Spleen (tissue), 11 donors: Measurements from ENCODE around the gene ITPR2. TPM values are rescaled to one million over a fixed set of nuclear protein-coding genes. Genes with fewer than 3 reads are reported as not detected.

Experiments
- DNase-seq: peaks from one replicate; pipeline ENCODE4 v3.0.0-alpha.2; 2020
- H3K27ac ChIP-seq, 8 donors: fragments of 200-600 bp; sonication (generic) in 7 of 8; 1 replicate in 4 of 8; 2 replicates in 4 of 8; pipeline versions ENCODE4 v1.5.0 to v1.8.0; 2016 to 2021; ENCODE audit warnings: inconsistent platforms in 4 of 8, mild to moderate bottlenecking in 4 of 8, moderate library complexity in 1 of 8
- H3K27me3 ChIP-seq, 7 donors: fragments of 200-600 bp; sonication (generic) in 6 of 7; replicated peaks in 1 of 7; 1 replicate in 4 of 7; 2 replicates in 3 of 7; pipeline versions ENCODE4 v1.5.0 to v1.8.0; 2016 to 2021; ENCODE audit warnings: inconsistent platforms in 3 of 7, mild to moderate bottlenecking in 1 of 7
- H3K36me3 ChIP-seq, 6 donors: fragments of 200-600 bp; sonication (generic) in 5 of 6; 1 replicate in 4 of 6; 2 replicates in 2 of 6; pipeline versions ENCODE4 v1.5.0 to v1.8.0; 2016 to 2021; ENCODE audit warnings: inconsistent platforms in 2 of 6
- H3K4me1 ChIP-seq, 6 donors: fragments of 200-600 bp; sonication (generic) in 5 of 6; 1 replicate in 3 of 6; 2 replicates in 3 of 6; pipeline versions ENCODE4 v1.5.0 to v1.8.0; 2016 to 2021; ENCODE audit warnings: inconsistent platforms in 3 of 6
- H3K4me3 ChIP-seq, 8 donors: fragments of 200-600 bp; sonication (generic) in 7 of 8; 1 replicate in 4 of 8; 2 replicates in 4 of 8; pipeline versions ENCODE4 v1.5.0 to v1.8.0; 2016 to 2021; ENCODE audit warnings: inconsistent platforms in 4 of 8, mild to moderate bottlenecking in 4 of 8, moderate library complexity in 2 of 8
- H3K9me3 ChIP-seq, 8 donors: fragments of 200-600 bp; sonication (generic) in 7 of 8; 1 replicate in 4 of 8; 2 replicates in 4 of 8; pipeline versions ENCODE4 v1.5.0 to v1.8.0; 2016 to 2021; ENCODE audit warnings: inconsistent platforms in 4 of 8
- POLR2A ChIP-seq, 3 donors: fragments of 450-650 bp; IDR thresholded peaks; one replicate each; pipeline ENCODE4 v1.5.1; 2017; ENCODE audit warnings: antibody characterized with exemption in 3 of 3, mild to moderate bottlenecking in 1 of 3
- POLR2AphosphoS5 ChIP-seq, 3 donors: sonication (generic); formaldehyde crosslinking; IDR thresholded peaks; one replicate each; pipeline ENCODE4 v1.5.1; 2017; ENCODE audit warnings: antibody characterized with exemption in 3 of 3
- WGBS, 5 donors: extraction: QIAGEN DNeasy Blood & Tissue Kit in 3 of 5; methylation state at CpG; one replicate each; pipeline versions ENCODE4 v1.1.5 to v1.1.7; 2013 to 2018; 5-methylcytosine and 5-hydroxymethylcytosine counted together
- intact Hi-C: fragments of 100-400 bp; cut with DNase I; formaldehyde crosslinking; loops from one replicate; pipeline ENCODE4 v1.15.0; 2023; ENCODE audit warnings: low total_unique reads
- polyA plus RNA-seq, 3 donors: library from polyadenylated mRNA; stranded (reverse); fragments of 200-250 nt; gene quantifications; one replicate each; pipeline ENCODE4 v1.2.1, GENCODE V29; 2013
- total RNA-seq, 7 donors: library from RNA; depleted of rRNA in 3 of 7; stranded (reverse); fragments of >200 nt in 3 of 7; fragmentation: NEBNext Ultra II Directional in 4 of 7; extraction: Animal tissue kit (Norgen Biotek cat#: 25700) in 4 of 7; gene quantifications; one replicate each; pipeline versions ENCODE4 v1.1.0 to v1.2.1, GENCODE V29; 2016 to 2021
- TF ChIP-seq, protein P1 (sequence below), 11 experiments: fragments of 200-600 bp in 7 of 11; fragments of 450-650 bp in 4 of 11; sonication (generic) in 4 of 11; IDR thresholded peaks in 8 of 11; conservative IDR thresholded peaks in 3 of 11; 1 replicate in 7 of 11; 2 replicates in 4 of 11; pipeline versions ENCODE4 v1.4.0 to v1.8.0; 2016 to 2021; ENCODE audit warnings: antibody characterized with exemption in 11 of 11, inconsistent platforms in 4 of 11, mild to moderate bottlenecking in 1 of 11
- donor health status: healthy with polysubstance abuse.
- donor health status: DM: no; HTN: no; CAD: no; lungs with moderate emphysema.
- donor health status: DM: no; HTN: no; CAD: no.
- donor health status: Bipolar disorder and iron deficiency.
- donor health status: healthy.
- donor health status: DM: no; HTN: no; CAD: no.
- donor health status: DM: yes; HTN: yes; CAD: no.

ITPR2 gene
- total and polyA plus RNA-seq, 10 donors: 3.2 to 105 (median 60.4) TPM

DNA sequence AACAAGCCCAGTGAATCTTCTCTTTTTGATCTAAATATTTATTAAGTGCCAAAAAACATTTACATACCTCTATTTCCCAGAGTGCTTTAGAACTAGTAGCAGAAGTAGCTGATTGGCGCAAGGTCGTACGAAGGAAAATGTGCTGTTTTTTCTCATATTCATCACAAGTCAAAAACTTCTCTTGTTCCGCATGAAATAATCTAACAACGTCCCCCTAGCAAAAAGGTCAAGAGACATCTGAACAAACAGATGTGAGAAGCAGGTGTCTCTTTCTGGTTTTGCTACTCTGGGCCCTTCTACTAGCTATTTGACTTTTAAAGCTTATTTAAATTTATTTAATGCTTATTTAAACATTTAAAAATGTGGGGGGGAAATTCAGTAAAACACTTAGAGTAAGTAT is 117.8 kb downstream of the ITPR2 start:
- Histone ChIP-seq H3K4me1 (no peaks in the 10 kb centered on the region), H3K9me3 (no peaks in the 10 kb centered on the region), H3K4me3 (no peak overlapping the region), H3K27ac (no peak overlapping the region), H3K36me3 (peaks cover 0 to 48% (median 16%) of the 10 kb centered on the region in 6 donors), H3K27me3 (no peaks in the 10 kb centered on the region)
- 74 to 92% (median 81%) methylated on average over 5 of the region's 5 CpGs for WGBS, 5 donors
- TF ChIP-seq, protein P1, sequence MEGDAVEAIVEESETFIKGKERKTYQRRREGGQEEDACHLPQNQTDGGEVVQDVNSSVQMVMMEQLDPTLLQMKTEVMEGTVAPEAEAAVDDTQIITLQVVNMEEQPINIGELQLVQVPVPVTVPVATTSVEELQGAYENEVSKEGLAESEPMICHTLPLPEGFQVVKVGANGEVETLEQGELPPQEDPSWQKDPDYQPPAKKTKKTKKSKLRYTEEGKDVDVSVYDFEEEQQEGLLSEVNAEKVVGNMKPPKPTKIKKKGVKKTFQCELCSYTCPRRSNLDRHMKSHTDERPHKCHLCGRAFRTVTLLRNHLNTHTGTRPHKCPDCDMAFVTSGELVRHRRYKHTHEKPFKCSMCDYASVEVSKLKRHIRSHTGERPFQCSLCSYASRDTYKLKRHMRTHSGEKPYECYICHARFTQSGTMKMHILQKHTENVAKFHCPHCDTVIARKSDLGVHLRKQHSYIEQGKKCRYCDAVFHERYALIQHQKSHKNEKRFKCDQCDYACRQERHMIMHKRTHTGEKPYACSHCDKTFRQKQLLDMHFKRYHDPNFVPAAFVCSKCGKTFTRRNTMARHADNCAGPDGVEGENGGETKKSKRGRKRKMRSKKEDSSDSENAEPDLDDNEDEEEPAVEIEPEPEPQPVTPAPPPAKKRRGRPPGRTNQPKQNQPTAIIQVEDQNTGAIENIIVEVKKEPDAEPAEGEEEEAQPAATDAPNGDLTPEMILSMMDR (IDR thresholded peaks at IDR 0.05 in 8 of 11, conservative IDR thresholded peaks at IDR 0.05 in 3 of 11): no peak
- no peak for TF ChIP-seq POLR2A (IDR thresholded peaks at IDR 0.05)
- TF ChIP-seq POLR2AphosphoS5 (IDR thresholded peaks at IDR 0.05): no peak
- DNase-seq: no peak
- intact Hi-C loops: no loop called here

DNA sequence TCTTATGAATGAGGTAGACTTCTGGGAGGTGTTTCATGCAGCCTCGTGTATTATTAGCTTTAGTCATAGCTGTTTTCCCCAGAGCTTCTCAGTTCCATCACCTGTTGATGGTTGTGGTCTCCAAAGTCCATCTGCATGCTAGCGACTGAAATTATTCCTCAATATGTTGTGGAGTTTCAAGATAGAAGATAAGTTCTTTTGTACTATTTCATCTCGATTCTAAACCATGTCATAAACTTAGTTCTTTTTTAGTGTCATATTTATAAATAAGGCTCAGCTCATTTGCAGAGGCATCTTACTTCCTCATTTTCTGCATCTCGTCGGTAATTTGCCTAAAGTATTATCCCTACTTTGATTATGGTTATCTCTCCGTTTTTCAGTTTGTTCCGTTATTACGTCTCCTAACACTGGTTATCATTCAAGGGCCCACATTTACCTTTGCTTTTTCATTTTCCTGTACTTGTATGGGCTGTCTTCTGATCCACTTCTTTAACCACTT is 119.1 kb downstream of the ITPR2 start:
- intact Hi-C loops: no loop called here
- H3K27me3 ChIP-seq: no peaks in the 10 kb centered on the region
- peaks cover 0 to 61% (median 21%) of the 10 kb centered on the region in 6 donors for H3K36me3 ChIP-seq
- H3K27ac ChIP-seq: no peak overlapping the region
- TF ChIP-seq, protein P1 (IDR thresholded peaks at IDR 0.05 in 8 of 11, conservative IDR thresholded peaks at IDR 0.05 in 3 of 11): no peak
- TF ChIP-seq POLR2AphosphoS5 (IDR thresholded peaks at IDR 0.05) (no peak), POLR2A (IDR thresholded peaks at IDR 0.05) (no peak)
- no peaks in the 10 kb centered on the region for H3K9me3 ChIP-seq
- no peak for DNase-seq
- H3K4me3 ChIP-seq: no peak overlapping the region
- no peaks in the 10 kb centered on the region for H3K4me1 ChIP-seq
- WGBS, 5 donors: 66 to 79% (median 76%) methylated on average over 8 of the region's 8 CpGs

DNA sequence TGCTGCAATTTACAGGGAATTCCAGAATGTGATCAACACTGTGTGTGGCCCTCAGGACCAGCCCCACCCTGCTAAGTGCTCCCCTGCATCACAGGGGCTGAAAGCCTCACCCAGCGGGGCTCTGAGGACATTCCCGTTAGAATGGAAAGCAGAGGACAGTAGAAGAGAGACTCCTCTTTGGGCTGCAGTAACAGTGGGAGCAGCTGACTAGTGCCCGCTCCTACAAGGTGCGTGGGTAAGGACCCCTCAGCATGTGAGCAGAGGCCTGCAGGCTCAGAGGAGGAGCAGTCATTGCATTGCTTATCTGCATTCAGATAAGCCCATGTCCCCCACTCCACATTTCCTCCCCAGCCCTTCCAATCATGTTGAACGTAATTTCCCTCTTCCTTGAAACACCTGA is 120.1 kb downstream of the ITPR2 start:
- peaks cover 0 to 5% (median 0%) of the 10 kb centered on the region in 8 donors for H3K9me3 ChIP-seq
- peaks cover 0 to 71% (median 26%) of the 10 kb centered on the region in 6 donors for H3K36me3 ChIP-seq
- WGBS, 5 donors: 59 to 81% (median 73%) methylated on average over 5 of the region's 5 CpGs
- no peaks in the 10 kb centered on the region for H3K4me1 ChIP-seq
- no peak overlapping the region for H3K27ac ChIP-seq
- DNase-seq: no peak
- H3K27me3 ChIP-seq: no peaks in the 10 kb centered on the region
- no peak overlapping the region for H3K4me3 ChIP-seq
- intact Hi-C loops: no loop called here
- TF ChIP-seq, protein P1 (IDR thresholded peaks at IDR 0.05 in 8 of 11, conservative IDR thresholded peaks at IDR 0.05 in 3 of 11): no peak
- no peak for TF ChIP-seq POLR2A (IDR thresholded peaks at IDR 0.05)
- no peak for TF ChIP-seq POLR2AphosphoS5 (IDR thresholded peaks at IDR 0.05)

DNA sequence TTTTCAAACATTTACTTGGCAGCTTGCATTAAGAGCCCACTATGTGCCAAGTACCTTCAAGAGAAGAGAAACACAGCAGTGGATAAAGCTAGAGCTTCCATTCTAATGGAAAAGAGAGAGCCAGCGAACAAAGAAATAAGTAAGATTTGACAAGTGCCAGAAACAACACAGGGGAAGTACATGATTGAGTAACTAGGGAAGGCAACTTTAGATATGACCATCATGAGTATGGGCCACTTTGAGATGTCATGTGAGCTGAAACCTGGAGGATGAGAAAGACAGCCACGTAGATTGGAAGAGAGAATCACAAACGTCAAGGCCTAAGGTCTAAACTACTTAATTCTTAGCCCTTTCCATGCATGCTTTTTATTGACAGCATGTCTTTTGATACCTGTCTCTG is 121.4 kb downstream of the ITPR2 start:
- WGBS, 5 donors: 63 to 84% (median 65%) methylated on average over 3 of the region's 3 CpGs
- H3K4me3 ChIP-seq: no peak overlapping the region
- intact Hi-C loops: no loop called here
- H3K9me3 ChIP-seq: peaks cover 0 to 5% (median 0%) of the 10 kb centered on the region in 8 donors
- H3K27ac ChIP-seq: no peak overlapping the region
- no peaks in the 10 kb centered on the region for H3K4me1 ChIP-seq
- no peaks in the 10 kb centered on the region for H3K27me3 ChIP-seq
- no peak for DNase-seq
- no peak for TF ChIP-seq POLR2A (IDR thresholded peaks at IDR 0.05)
- TF ChIP-seq, protein P1 (IDR thresholded peaks at IDR 0.05 in 8 of 11, conservative IDR thresholded peaks at IDR 0.05 in 3 of 11): no peak
- TF ChIP-seq POLR2AphosphoS5 (IDR thresholded peaks at IDR 0.05): no peak
- peaks cover 0 to 64% (median 26%) of the 10 kb centered on the region in 6 donors for H3K36me3 ChIP-seq
